Liver (tissue), 9 donors: ENCODE data around the gene UBIAD1. TPM values are rescaled to one million over a fixed set of nuclear protein-coding genes. Genes with fewer than 3 reads are reported as not detected.
A peak's percentile ranks its signal among the peaks of the same experiment; 100 is the strongest.

ENCODE experiments used
- DNase-seq: peaks from one replicate; pipeline ENCODE4 v3.0.0-alpha.2; 2017; ENCODE audit warnings: low spot score
- H3K27ac ChIP-seq, 2 donors: one replicate each; pipeline ENCODE4 v1.7.0; 2013; ENCODE audit warnings: inconsistent platforms in 2 of 2, low read length in 2 of 2, control low read depth in 1 of 2, low read depth in 1 of 2, mild to moderate bottlenecking in 1 of 2
- H3K27me3 ChIP-seq, 4 donors: one replicate each; pipeline versions ENCODE4 v1.6.1 to v1.7.0; 2013; ENCODE audit warnings: low read length in 3 of 4, inconsistent platforms in 1 of 4, mild to moderate bottlenecking in 1 of 4, moderate library complexity in 1 of 4; ENCODE audit not compliant: control insufficient read depth in 4 of 4, insufficient read depth in 4 of 4
- H3K36me3 ChIP-seq, 4 donors: one replicate each; pipeline versions ENCODE4 v1.6.1 to v1.7.0; 2013; ENCODE audit warnings: low read length in 3 of 4, mild to moderate bottlenecking in 3 of 4, low read depth in 1 of 4, moderate library complexity in 1 of 4; ENCODE audit not compliant: control insufficient read depth in 4 of 4, insufficient read depth in 3 of 4
- H3K4me1 ChIP-seq, 4 donors: one replicate each; pipeline versions ENCODE4 v1.6.1 to v1.7.0; 2013; ENCODE audit warnings: low read length in 3 of 4, mild to moderate bottlenecking in 3 of 4, moderate library complexity in 1 of 4; ENCODE audit not compliant: control insufficient read depth in 4 of 4, insufficient read depth in 4 of 4
- H3K4me3 ChIP-seq, 3 donors: one replicate each; pipeline versions ENCODE4 v1.6.1 to v1.7.0; 2013; ENCODE audit warnings: low read length in 3 of 3, control low read depth in 1 of 3, low read depth in 1 of 3, mild to moderate bottlenecking in 1 of 3
- H3K9ac ChIP-seq, 2 donors: one replicate each; pipeline ENCODE4 v1.7.0; 2013; ENCODE audit warnings: low read length in 2 of 2, mild to moderate bottlenecking in 2 of 2, moderate library complexity in 2 of 2, control low read depth in 1 of 2, low read depth in 1 of 2
- H3K9me3 ChIP-seq, 4 donors: one replicate each; pipeline versions ENCODE4 v1.6.1 to v1.7.0; 2013; ENCODE audit warnings: low read length in 3 of 4; ENCODE audit not compliant: control insufficient read depth in 4 of 4
- FOXA2 ChIP-seq: IDR thresholded peaks from 2 replicates; pipeline ENCODE4 v1.6.1; 2016; ENCODE audit warnings: antibody characterized with exemption
- HNF4G ChIP-seq: IDR thresholded peaks from 2 replicates; pipeline ENCODE4 v1.6.1; 2016; ENCODE audit warnings: antibody characterized with exemption
- NR2F2 ChIP-seq: IDR thresholded peaks from 2 replicates; pipeline ENCODE4 v1.6.1; 2016; ENCODE audit warnings: antibody characterized with exemption
- REST ChIP-seq: IDR thresholded peaks from 2 replicates; pipeline ENCODE4 v1.6.1; 2016; ENCODE audit warnings: antibody characterized with exemption, mild to moderate bottlenecking
- SP1 ChIP-seq: IDR thresholded peaks from 2 replicates; pipeline ENCODE4 v1.6.1; 2018; ENCODE audit warnings: antibody characterized with exemption, mild to moderate bottlenecking
- TAF1 ChIP-seq: conservative IDR thresholded peaks from 2 replicates; pipeline ENCODE4 v1.6.1; 2016; ENCODE audit warnings: antibody characterized with exemption, mild to moderate bottlenecking
- YY1 ChIP-seq: IDR thresholded peaks from 2 replicates; pipeline ENCODE4 v1.6.1; 2016; ENCODE audit warnings: antibody characterized with exemption, mild to moderate bottlenecking
- WGBS: extraction: QIAGEN DNeasy Blood & Tissue Kit; methylation state at CpG from one replicate; pipeline ENCODE4 v1.1.7; 2013; 5-methylcytosine and 5-hydroxymethylcytosine counted together
- polyA plus RNA-seq, 2 donors: library from polyadenylated mRNA; stranded (reverse) in 1 of 2; unstranded in 1 of 2; fragments of 200-250 nt in 1 of 2; fragments of >200 nt in 1 of 2; fragmentation: Nextera tagmentation in 1 of 2; extraction: Ambion mirVana in 1 of 2; gene quantifications; one replicate each; pipeline versions ENCODE4 v1.2.1 to v1.2.3, GENCODE V29; 2013 to 2015
- total RNA-seq, 2 donors: library from RNA; depleted of rRNA; stranded (reverse); fragments of >200 nt; gene quantifications; one replicate each; pipeline ENCODE4 v1.2.3, GENCODE V29; 2014
- donor health status: healthy.
- donor health status: healthy.
- donor health status: healthy.
- donor health status: healthy.
- donor health status: healthy.

Gene UBIAD1
- total and polyA plus RNA-seq, 4 donors, result 5.4 to 10.2 (median 8.9) TPM

- Histone ChIP-seq H3K36me3 (peaks cover 0 to 12% (median 3%) of the 10 kb centered on the region in 4 donors), H3K9ac (no peak overlapping the region), H3K4me1 (peaks cover 0 to 13% (median 13%) of the 10 kb centered on the region in 4 donors), H3K27ac (no peak overlapping the region), H3K4me3 (no peak overlapping the region), H3K27me3 (no peaks in the 10 kb centered on the region), H3K9me3 (no peaks in the 10 kb centered on the region)
- TF ChIP-seq FOXA2 (no peak), REST (no peak), SP1 (no peak), NR2F2 (no peak), HNF4G (no peak), YY1 (no peak)
- no peak for DNase-seq
- WGBS, result 98% methylated on average over 1 of the region's 1 CpG
These were observed 6.6 kb downstream of the UBIAD1 start for GRCh38 chr1:11279630-11280029.

DNA sequence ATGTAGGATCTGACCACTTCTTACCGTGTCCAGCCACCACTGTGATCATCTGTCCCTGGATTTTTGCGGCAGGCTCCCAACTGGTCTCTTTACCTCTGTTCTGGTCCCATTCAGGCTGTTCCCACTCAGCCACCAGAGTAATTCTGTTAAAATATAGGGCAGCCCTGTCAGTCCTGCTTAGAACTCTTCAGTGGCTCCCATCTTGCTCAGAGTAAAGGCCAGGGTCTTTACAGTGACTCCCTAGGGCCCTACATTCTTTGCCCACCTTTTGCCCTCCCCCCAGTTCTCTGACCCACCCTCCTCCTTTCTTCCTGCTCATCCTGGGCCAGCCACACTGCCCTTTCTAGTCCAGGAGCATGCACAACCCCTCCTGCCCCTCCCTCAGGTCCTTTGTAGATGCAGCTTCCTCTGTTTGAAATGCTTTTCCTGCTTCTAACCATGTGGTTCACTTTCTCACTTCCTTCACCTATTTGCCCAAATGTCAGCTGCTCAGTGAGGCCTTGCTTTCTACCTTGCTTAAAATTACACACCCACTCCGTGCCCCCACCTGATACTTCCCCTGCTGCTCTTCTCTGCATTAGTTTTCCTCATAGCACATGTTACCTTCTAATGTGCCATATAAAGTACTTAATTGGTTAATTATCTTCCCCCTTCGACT, 7.8 kb downstream of the UBIAD1 start:
- H3K4me3 ChIP-seq, result no peak overlapping the region
- peaks cover 0 to 5% (median 1%) of the 10 kb centered on the region in 4 donors for H3K4me1 ChIP-seq
- H3K27ac ChIP-seq, result no peak overlapping the region

GRCh38 chr1:11281518-11282331, 8.7 kb downstream of the UBIAD1 start:
- Histone ChIP-seq H3K4me1 (no peaks in the 10 kb centered on the region), H3K27ac (no peak overlapping the region), H3K9me3 (no peaks in the 10 kb centered on the region), H3K4me3 (no peak overlapping the region), H3K9ac (no peak overlapping the region), H3K27me3 (no peaks in the 10 kb centered on the region), H3K36me3 (peaks cover 0 to 22% (median 14%) of the 10 kb centered on the region in 4 donors)
- TF ChIP-seq REST (no peak), NR2F2 (peak; percentile 58)
- no peak for DNase-seq
- 71% methylated on average over 8 of the region's 8 CpGs for whole genome bisulfite sequencing

More for the DNA sequence above, 7.8 kb downstream of the UBIAD1 start:
- Histone ChIP-seq H3K36me3 (peaks cover 0 to 14% (median 7%) of the 10 kb centered on the region in 4 donors), H3K9me3 (no peaks in the 10 kb centered on the region), H3K27me3 (no peaks in the 10 kb centered on the region), H3K9ac (no peak overlapping the region)
- no peak for TF ChIP-seq TAF1
- no peak for DNase-seq
- WGBS, result 82% methylated on average over 4 of the region's 4 CpGs
